SK-N-SH (cell line): ENCODE measurements around the gene MVB12A. TPM values are rescaled to one million over a fixed set of nuclear protein-coding genes. Genes with fewer than 3 reads are reported as not detected.

Source experiments
- CTCF ChIA-PET: fragments of 300-600, 350-600 bp; formaldehyde crosslinking; extraction: SDS; loops from one replicate; lab custom pipeline; 2021; lab: Yijun Ruan, JAX
- POLR2A ChIA-PET: fragments of 350-600 bp; sonication (Branson Sonifier 250); formaldehyde crosslinking; extraction: SDS; loops from one replicate; lab custom pipeline; 2020; ENCODE audit warnings: antibody characterized with exemption, inconsistent platforms; lab: Yijun Ruan, JAX
- DNase-seq: peaks from one replicate; pipeline ENCODE4 v3.0.0; 2012
- H2AFZ ChIP-seq: fragments of 200-600 bp; sonication (generic); 2 replicates; pipeline ENCODE4 v1.8.1; 2016; ENCODE audit warnings: antibody characterized with exemption, mild to moderate bottlenecking, low read depth
- H3F3A ChIP-seq: fragments of 200-600 bp; sonication (generic); replicated peaks from 2 replicates; pipeline ENCODE3; 2016; ENCODE audit warnings: antibody characterized with exemption, mild to moderate bottlenecking; ENCODE audit not compliant: insufficient read depth
- H3K27ac ChIP-seq, 2 experiments: fragments of 200-500 bp in 1 of 2; fragments of 200-600 bp in 1 of 2; sonication (Bioruptor generic) in 1 of 2; sonication (generic), shearing (Covaris generic) in 1 of 2; 2 replicates each; pipeline versions ENCODE4 v1.5.1 to v1.6.1; 2014 to 2016; ENCODE audit warnings: low read depth in 2 of 2, inconsistent platforms in 1 of 2, low read length in 1 of 2, mild to moderate bottlenecking in 1 of 2, mixed read lengths in 1 of 2
- H3K27me3 ChIP-seq: fragments of 200-600 bp; sonication (generic), shearing (Covaris generic); 2 replicates; pipeline ENCODE4 v1.6.1; 2016; ENCODE audit warnings: mixed run types; ENCODE audit not compliant: insufficient read depth
- H3K36me3 ChIP-seq, 2 experiments: fragments of 200-500 bp in 1 of 2; fragments of 200-600 bp in 1 of 2; sonication (Bioruptor generic) in 1 of 2; sonication (generic) in 1 of 2; replicated peaks in 1 of 2; 2 replicates each; pipeline versions ENCODE3 to v1.5.1; 2014 to 2016; ENCODE audit warnings: low read length in 1 of 2, mild to moderate bottlenecking in 1 of 2; ENCODE audit not compliant: insufficient read depth in 2 of 2, control insufficient read depth in 1 of 2
- H3K4me1 ChIP-seq, 2 experiments: fragments of 200-500 bp in 1 of 2; fragments of 200-600 bp in 1 of 2; sonication (Bioruptor generic) in 1 of 2; sonication (generic), shearing (Covaris generic) in 1 of 2; 2 replicates each; pipeline versions ENCODE4 v1.5.1 to v1.6.1; 2014 to 2016; ENCODE audit warnings: low read depth in 1 of 2, low read length in 1 of 2, mixed run types in 1 of 2; ENCODE audit not compliant: insufficient read depth in 2 of 2, control insufficient read depth in 1 of 2
- H3K4me2 ChIP-seq: fragments of 200-600 bp; sonication (generic), shearing (Covaris generic); 2 replicates; pipeline ENCODE4 v1.6.1; 2017; ENCODE audit warnings: mixed run types
- H3K4me3 ChIP-seq, 2 experiments: fragments of 200-500 bp in 1 of 2; fragments of 200-600 bp in 1 of 2; sonication (Bioruptor generic) in 1 of 2; sonication (generic), shearing (Covaris generic) in 1 of 2; 2 replicates each; pipeline versions ENCODE4 v1.5.1 to v1.8.1; 2014 to 2016; ENCODE audit warnings: low read depth in 2 of 2, inconsistent platforms in 1 of 2, low read length in 1 of 2, mild to moderate bottlenecking in 1 of 2, mixed read lengths in 1 of 2, moderate library complexity in 1 of 2
- H3K79me2 ChIP-seq: fragments of 200-600 bp; sonication (generic); 2 replicates; pipeline ENCODE4 v1.8.1; 2017; ENCODE audit warnings: mild to moderate bottlenecking; ENCODE audit not compliant: insufficient read depth
- H3K9ac ChIP-seq: fragments of 200-600 bp; sonication (generic); 2 replicates; pipeline ENCODE4 v1.6.1; 2017; ENCODE audit warnings: mixed run types
- H3K9me2 ChIP-seq: fragments of 200-600 bp; sonication (generic); 2 replicates; pipeline ENCODE4 v1.6.1; 2017; ENCODE audit warnings: mixed run types
- H3K9me3 ChIP-seq: fragments of 200-600 bp; sonication (generic); 2 replicates; pipeline ENCODE4 v1.6.1; 2017; ENCODE audit warnings: mixed run types, mild to moderate bottlenecking, moderate library complexity
- H4K20me1 ChIP-seq: fragments of 200-600 bp; sonication (generic); 2 replicates; pipeline ENCODE4 v1.6.1; 2017; ENCODE audit warnings: mild to moderate bottlenecking, mixed run types; ENCODE audit not compliant: insufficient read depth
- CHD2 ChIP-seq: fragments of 150-350 bp; IDR thresholded peaks from 2 replicates; pipeline ENCODE4 v1.6.1; 2018; ENCODE audit warnings: low read length; ENCODE audit not compliant: partially characterized antibody
- ELF1 ChIP-seq: IDR thresholded peaks from 2 replicates; pipeline ENCODE4 v1.4.0; 2012
- EZH2phosphoT487 ChIP-seq: fragments of 200-600 bp; sonication (generic); IDR thresholded peaks from 2 replicates; pipeline ENCODE4 v1.6.1; 2017; ENCODE audit warnings: low read depth, mixed run types, mild to moderate bottlenecking, antibody characterized with exemption, moderate library complexity, borderline replicate concordance
- FOSL2 ChIP-seq: IDR thresholded peaks from 2 replicates; pipeline ENCODE4 v1.4.0; 2012; ENCODE audit warnings: low read depth, mild to moderate bottlenecking, moderate library complexity, borderline replicate concordance
- FOXM1 ChIP-seq: IDR thresholded peaks from 2 replicates; pipeline ENCODE4 v1.4.0; 2012; ENCODE audit warnings: low read depth, mild to moderate bottlenecking
- GABPA ChIP-seq: IDR thresholded peaks from 2 replicates; pipeline ENCODE4 v1.4.0; 2012; ENCODE audit warnings: low read depth, mild to moderate bottlenecking
- GATA2 ChIP-seq: sonication (generic); formaldehyde crosslinking; IDR thresholded peaks from 2 replicates; pipeline ENCODE4 v1.5.0; 2020; ENCODE audit warnings: mild to moderate bottlenecking, missing genetic modification reagents
- JUND ChIP-seq: IDR thresholded peaks from 2 replicates; pipeline ENCODE4 v1.4.0; 2012
- MEF2A ChIP-seq: IDR thresholded peaks from 2 replicates; pipeline ENCODE4 v1.4.0; 2012; ENCODE audit warnings: low read depth, borderline replicate concordance
- MXI1 ChIP-seq: IDR thresholded peaks from 2 replicates; pipeline ENCODE4 v1.6.1; 2012; ENCODE audit warnings: mild to moderate bottlenecking, low read depth, low read length, improper control_type of control experiment
- PBX3 ChIP-seq: IDR thresholded peaks from 2 replicates; pipeline ENCODE4; 2012
- RCOR1 ChIP-seq: fragments of 150-350 bp; IDR thresholded peaks from 2 replicates; pipeline ENCODE4 v1.6.1; 2017; ENCODE audit warnings: antibody characterized with exemption, low read length
- REST ChIP-seq: IDR thresholded peaks from 2 replicates; pipeline ENCODE4 v1.6.1; 2012; ENCODE audit warnings: mild to moderate bottlenecking, low read depth, low read length, moderate library complexity
- RFX5 ChIP-seq: IDR thresholded peaks from 2 replicates; pipeline ENCODE4 v1.6.1; 2012; ENCODE audit warnings: mild to moderate bottlenecking, improper control_type of control experiment, low read length
- RXRA ChIP-seq: IDR thresholded peaks from 2 replicates; pipeline ENCODE4 v1.4.0; 2012; ENCODE audit warnings: low read depth, mild to moderate bottlenecking, borderline replicate concordance
- SMC3 ChIP-seq: IDR thresholded peaks from 2 replicates; pipeline ENCODE4 v1.6.1; 2012; ENCODE audit warnings: low read depth, low read length, improper control_type of control experiment
- TCF12 ChIP-seq: IDR thresholded peaks from 2 replicates; pipeline ENCODE4 v1.4.0; 2012
- TEAD4 ChIP-seq: IDR thresholded peaks from 2 replicates; pipeline ENCODE4 v1.4.0; 2012; ENCODE audit warnings: mild to moderate bottlenecking, borderline replicate concordance; ENCODE audit not compliant: insufficient read depth
- USF1 ChIP-seq: IDR thresholded peaks from 2 replicates; pipeline ENCODE4 v1.4.0; 2012; ENCODE audit warnings: low read depth, borderline replicate concordance
- USF2 ChIP-seq: fragments of 150-350 bp; IDR thresholded peaks from 2 replicates; pipeline ENCODE4 v1.6.1; 2017; ENCODE audit warnings: antibody characterized with exemption, low read length, low read depth, borderline replicate concordance
- YY1 ChIP-seq: IDR thresholded peaks from 2 replicates; pipeline ENCODE4 v1.4.0; 2012; ENCODE audit warnings: low read depth, mild to moderate bottlenecking
- WGBS: methylation state at CpG from one replicate; pipeline ENCODE4 v1.1.6; 2017; ENCODE audit warnings: low lambda C conversion rate; 5-methylcytosine and 5-hydroxymethylcytosine counted together
- polyA plus RNA-seq, 3 experiments: library from polyadenylated mRNA; depleted of rRNA; stranded (reverse); fragments of >200 nt; gene quantifications; 2 replicates each; pipeline ENCODE4 v1.2.3, GENCODE V29; 2012

MVB12A gene
- polyA plus RNA-seq, 1 of the 3 experiments (the other 2 are of a cell fraction), result 63.9 TPM

- H3K27ac ChIP-seq, result no peak overlapping the region
- H3K4me3 ChIP-seq, result no peak overlapping the region
- no peaks in the 10 kb centered on the region for H4K20me1 ChIP-seq
- CTCF ChIA-PET, result interaction anchor here (0.8 to 1.7 kb wide), 5 partner anchors 12 to 29 kb away, joined by 3 to 6 read pairs (median 3); partner anchors contain the start of genes MVB12A and TMEM221
- no peak for DNase-seq
- no peaks in the 10 kb centered on the region for H3K9me2 ChIP-seq
- no peak overlapping the region for H3K9ac ChIP-seq
- no peak overlapping the region for H2AFZ ChIP-seq
- no peak for TF ChIP-seq FOSL2
- TF ChIP-seq REST, result no peak
- 89% methylated on average over 23 of the region's 25 CpGs for WGBS
- no peaks in the 10 kb centered on the region for H3K9me3 ChIP-seq
- no peaks in the 10 kb centered on the region for H3F3A ChIP-seq
- H3K36me3 ChIP-seq, result no peaks in the 10 kb centered on the region
- no peak overlapping the region for H3K4me2 ChIP-seq
- H3K27me3 ChIP-seq, result no peaks in the 10 kb centered on the region
- H3K4me1 ChIP-seq, result no peaks in the 10 kb centered on the region
- POLR2A ChIA-PET, result no interaction called here
- no peaks in the 10 kb centered on the region for H3K79me2 ChIP-seq
Observed at GRCh38 chr19:17436094-17436873, 16.4 kb downstream of the MVB12A start.

- no peak overlapping the region for H3K27ac ChIP-seq
- CTCF ChIA-PET, result interaction anchor here (0.8 to 1.5 kb wide), 4 partner anchors 12 to 137 kb away, joined by 3 to 6 read pairs (median 3); partner anchors contain the start of gene TMEM221
- no peaks in the 10 kb centered on the region for H3K9me3 ChIP-seq
- no peak for TF ChIP-seq USF1
- no peak for TF ChIP-seq FOSL2
- TF ChIP-seq JUND, result no peak
- no peak for TF ChIP-seq MEF2A
- TF ChIP-seq ELF1, result no peak
- TF ChIP-seq TCF12, result no peak
- no peak for TF ChIP-seq SMC3
- no peak for TF ChIP-seq USF2
- TF ChIP-seq RCOR1, result no peak
- no peak for TF ChIP-seq YY1
- no peak for TF ChIP-seq RFX5
- TF ChIP-seq RXRA, result no peak
- no peak for TF ChIP-seq MXI1
- no peak for TF ChIP-seq PBX3
- TF ChIP-seq FOXM1, result no peak
- TF ChIP-seq GABPA, result no peak
- TF ChIP-seq GATA2 (CRISPR knock-in tag), result no peak
- TF ChIP-seq TEAD4, result no peak
- TF ChIP-seq CHD2, result no peak
- TF ChIP-seq EZH2phosphoT487, result no peak
- no peaks in the 10 kb centered on the region for H3K36me3 ChIP-seq
- no peaks in the 10 kb centered on the region for H3K9me2 ChIP-seq
- H3F3A ChIP-seq, result no peaks in the 10 kb centered on the region
- 55% methylated on average over 7 of the region's 7 CpGs for WGBS
- H3K4me3 ChIP-seq, result no peak overlapping the region
- H3K4me1 ChIP-seq, result no peaks in the 10 kb centered on the region
- H3K9ac ChIP-seq, result no peak overlapping the region
- POLR2A ChIA-PET, result interaction anchor here (1.1 kb wide), 1 partner anchor 17 kb away, joined by 4 read pairs; the partner anchor contains the start of gene MVB12A
- no peak for DNase-seq
- no peaks in the 10 kb centered on the region for H3K27me3 ChIP-seq
- no peaks in the 10 kb centered on the region for H3K79me2 ChIP-seq
- H2AFZ ChIP-seq, result no peak overlapping the region
- H3K4me2 ChIP-seq, result no peak overlapping the region
- no peaks in the 10 kb centered on the region for H4K20me1 ChIP-seq
Observed at GRCh38 chr19:17436874-17437267, 17.0 kb downstream of the MVB12A start.
